Subcutaneous abdominal adipose tissue (tissue), 5 donors: ENCODE results near the gene RNF220.
A peak's percentile ranks its signal among the peaks of the same experiment; 100 is the strongest.

Experiments used
- H3K27ac ChIP-seq: one replicate; pipeline ENCODE4 v1.7.0; 2013; ENCODE audit warnings: low read depth, mild to moderate bottlenecking, inconsistent platforms, low read length, moderate library complexity
- H3K27me3 ChIP-seq, 5 donors: one replicate each; pipeline ENCODE4 v1.7.0; 2013; ENCODE audit warnings: low read length in 5 of 5, inconsistent platforms in 1 of 5; ENCODE audit not compliant: control insufficient read depth in 5 of 5, insufficient read depth in 4 of 5
- H3K36me3 ChIP-seq, 5 donors: one replicate each; pipeline ENCODE4 v1.7.0; 2013; ENCODE audit warnings: low read length in 5 of 5; ENCODE audit not compliant: control insufficient read depth in 5 of 5, insufficient read depth in 5 of 5
- H3K4me1 ChIP-seq, 5 donors: one replicate each; pipeline ENCODE4 v1.7.0; 2013; ENCODE audit warnings: low read length in 5 of 5, mild to moderate bottlenecking in 3 of 5, moderate library complexity in 1 of 5; ENCODE audit not compliant: control insufficient read depth in 5 of 5, insufficient read depth in 5 of 5
- H3K4me3 ChIP-seq, 5 donors: one replicate each; pipeline ENCODE4 v1.7.0; 2013; ENCODE audit warnings: low read length in 5 of 5, low read depth in 1 of 5
- H3K9ac ChIP-seq, 5 donors: one replicate each; pipeline ENCODE4 v1.7.0; 2013; ENCODE audit warnings: low read length in 5 of 5, mild to moderate bottlenecking in 4 of 5, moderate library complexity in 3 of 5
- H3K9me3 ChIP-seq, 5 donors: one replicate each; pipeline ENCODE4 v1.7.0; 2013; ENCODE audit warnings: low read length in 5 of 5; ENCODE audit not compliant: control insufficient read depth in 5 of 5
- donor health status: healthy.
- donor health status: healthy.
- donor health status: healthy.
- donor health status: healthy.
- donor health status: healthy.

RNF220 gene

GRCh38 chr1:44646261-44647110 lies 241.4 kb downstream of the RNF220 start:
- Histone ChIP-seq H3K9me3 (no peaks in the 10 kb centered on the region), H3K9ac (peak overlapping the region in 1 of 5 donors; percentile 6), H3K36me3 (peaks cover 0 to 100% (median 91%) of the 10 kb centered on the region in 5 donors), H3K27ac (peak overlapping the region; percentile 74), H3K27me3 (no peaks in the 10 kb centered on the region), H3K4me3 (no peak overlapping the region), H3K4me1 (peaks cover 0 to 39% (median 21%) of the 10 kb centered on the region in 5 donors)

GRCh38 chr1:44647896-44648295 lies 242.8 kb downstream of the RNF220 start:
- Histone ChIP-seq H3K9me3 (no peaks in the 10 kb centered on the region), H3K9ac (no peak overlapping the region), H3K4me3 (no peak overlapping the region), H3K27ac (no peak overlapping the region), H3K4me1 (peaks cover 0 to 30% (median 21%) of the 10 kb centered on the region in 5 donors), H3K27me3 (no peaks in the 10 kb centered on the region), H3K36me3 (peaks cover 0 to 96% (median 85%) of the 10 kb centered on the region in 5 donors)

- peaks cover 0 to 22% (median 20%) of the 10 kb centered on the region in 5 donors for H3K4me1 ChIP-seq
- H3K27ac ChIP-seq = no peak overlapping the region
- no peaks in the 10 kb centered on the region for H3K9me3 ChIP-seq
- H3K36me3 ChIP-seq = peaks cover 0 to 93% (median 80%) of the 10 kb centered on the region in 5 donors
- peak overlapping the region in 1 of 5 donors; percentile 10 for H3K9ac ChIP-seq
- no peak overlapping the region for H3K4me3 ChIP-seq
- no peaks in the 10 kb centered on the region for H3K27me3 ChIP-seq
These were observed 243.6 kb downstream of the RNF220 start for GRCh38 chr1:44648529-44649250.

- no peak overlapping the region for H3K9ac ChIP-seq
- no peaks in the 10 kb centered on the region for H3K27me3 ChIP-seq
- H3K9me3 ChIP-seq = no peaks in the 10 kb centered on the region
- H3K27ac ChIP-seq = no peak overlapping the region
- peaks cover 0 to 93% (median 78%) of the 10 kb centered on the region in 5 donors for H3K36me3 ChIP-seq
- peaks cover 0 to 15% (median 13%) of the 10 kb centered on the region in 5 donors for H3K4me1 ChIP-seq
- H3K4me3 ChIP-seq = no peak overlapping the region
These were observed 244.7 kb downstream of the RNF220 start for GRCh38 chr1:44649788-44650158.

- Histone ChIP-seq H3K27me3 (no peaks in the 10 kb centered on the region), H3K36me3 (peaks cover 0 to 93% (median 75%) of the 10 kb centered on the region in 5 donors), H3K4me1 (peaks cover 0 to 10% (median 7%) of the 10 kb centered on the region in 5 donors), H3K9ac (no peak overlapping the region), H3K4me3 (no peak overlapping the region), H3K27ac (no peak overlapping the region), H3K9me3 (no peaks in the 10 kb centered on the region)
These were observed 245.2 kb downstream of the RNF220 start for GRCh38 chr1:44650159-44650831.

GRCh38 chr1:44651069-44651468 lies 246.0 kb downstream of the RNF220 start:
- Histone ChIP-seq H3K9ac (no peak overlapping the region), H3K27ac (no peak overlapping the region), H3K9me3 (no peaks in the 10 kb centered on the region), H3K4me1 (peaks cover 0 to 5% (median under 1%) of the 10 kb centered on the region in 5 donors), H3K4me3 (no peak overlapping the region), H3K27me3 (no peaks in the 10 kb centered on the region), H3K36me3 (peaks cover 0 to 86% (median 69%) of the 10 kb centered on the region in 5 donors)

- Histone ChIP-seq H3K27me3 (no peaks in the 10 kb centered on the region), H3K4me1 (peaks cover 0 to 3% (median 0%) of the 10 kb centered on the region in 5 donors), H3K27ac (no peak overlapping the region), H3K4me3 (no peak overlapping the region), H3K36me3 (peaks cover 0 to 75% (median 60%) of the 10 kb centered on the region in 5 donors), H3K9me3 (no peaks in the 10 kb centered on the region), H3K9ac (no peak overlapping the region)
These were observed 247.5 kb downstream of the RNF220 start for GRCh38 chr1:44652445-44653106.

GRCh38 chr1:44653107-44653964 lies 248.3 kb downstream of the RNF220 start:
- H3K4me3 ChIP-seq = no peak overlapping the region
- no peak overlapping the region for H3K9ac ChIP-seq
- no peaks in the 10 kb centered on the region for H3K27me3 ChIP-seq
- no peaks in the 10 kb centered on the region for H3K9me3 ChIP-seq
- H3K36me3 ChIP-seq = peaks cover 0 to 71% (median 57%) of the 10 kb centered on the region in 5 donors
- H3K27ac ChIP-seq = no peak overlapping the region
- no peaks in the 10 kb centered on the region for H3K4me1 ChIP-seq
